Panc1 (cell line): ENCODE results near the gene LTBP3.

Experiments
- POLR2AphosphoS5 ChIP-seq: IDR thresholded peaks from 2 replicates; pipeline ENCODE4 v1.6.1; 2012; ENCODE audit warnings: mild to moderate bottlenecking, low read depth, low read length, moderate library complexity
- SIN3A ChIP-seq: IDR thresholded peaks from 2 replicates; pipeline ENCODE4 v1.6.1; 2012; ENCODE audit warnings: low read depth, mild to moderate bottlenecking, low read length, moderate library complexity, borderline replicate concordance; ENCODE audit not compliant: insufficient read depth
- TF ChIP-seq, protein P1 (sequence below): fragments of 450-650 bp; IDR thresholded peaks from 2 replicates; pipeline ENCODE4 v1.5.1; 2017; ENCODE audit warnings: mild to moderate bottlenecking
- TF ChIP-seq, protein P2 (sequence below), 2 experiments: IDR thresholded peaks; 2 replicates each; pipeline ENCODE4 v1.6.1; 2011 to 2012; ENCODE audit warnings: low read depth in 2 of 2, control low read depth in 1 of 2, low read length in 1 of 2, mild to moderate bottlenecking in 1 of 2, moderate library complexity in 1 of 2; ENCODE audit not compliant: insufficient read depth in 1 of 2

DNA sequence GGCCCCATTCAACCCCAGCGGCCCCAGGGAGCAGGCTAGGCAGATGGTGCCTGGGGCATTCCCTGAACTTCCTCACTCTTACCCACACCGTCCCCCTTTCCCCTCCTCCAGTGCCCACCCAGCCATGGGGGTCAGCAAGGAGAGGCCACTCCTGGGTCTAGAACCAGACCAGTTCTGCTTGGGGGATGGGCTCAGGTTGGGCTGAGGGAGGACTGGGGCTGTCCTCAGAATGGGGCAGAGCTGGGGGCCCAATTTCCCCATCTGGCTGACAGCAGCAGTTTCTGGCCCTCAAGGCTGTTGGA, 20.9 kb downstream of the LTBP3 start:
- TF ChIP-seq, protein P1, sequence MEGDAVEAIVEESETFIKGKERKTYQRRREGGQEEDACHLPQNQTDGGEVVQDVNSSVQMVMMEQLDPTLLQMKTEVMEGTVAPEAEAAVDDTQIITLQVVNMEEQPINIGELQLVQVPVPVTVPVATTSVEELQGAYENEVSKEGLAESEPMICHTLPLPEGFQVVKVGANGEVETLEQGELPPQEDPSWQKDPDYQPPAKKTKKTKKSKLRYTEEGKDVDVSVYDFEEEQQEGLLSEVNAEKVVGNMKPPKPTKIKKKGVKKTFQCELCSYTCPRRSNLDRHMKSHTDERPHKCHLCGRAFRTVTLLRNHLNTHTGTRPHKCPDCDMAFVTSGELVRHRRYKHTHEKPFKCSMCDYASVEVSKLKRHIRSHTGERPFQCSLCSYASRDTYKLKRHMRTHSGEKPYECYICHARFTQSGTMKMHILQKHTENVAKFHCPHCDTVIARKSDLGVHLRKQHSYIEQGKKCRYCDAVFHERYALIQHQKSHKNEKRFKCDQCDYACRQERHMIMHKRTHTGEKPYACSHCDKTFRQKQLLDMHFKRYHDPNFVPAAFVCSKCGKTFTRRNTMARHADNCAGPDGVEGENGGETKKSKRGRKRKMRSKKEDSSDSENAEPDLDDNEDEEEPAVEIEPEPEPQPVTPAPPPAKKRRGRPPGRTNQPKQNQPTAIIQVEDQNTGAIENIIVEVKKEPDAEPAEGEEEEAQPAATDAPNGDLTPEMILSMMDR = no peak
- no peak for TF ChIP-seq POLR2AphosphoS5
- TF ChIP-seq SIN3A = no peak
- TF ChIP-seq, protein P2, sequence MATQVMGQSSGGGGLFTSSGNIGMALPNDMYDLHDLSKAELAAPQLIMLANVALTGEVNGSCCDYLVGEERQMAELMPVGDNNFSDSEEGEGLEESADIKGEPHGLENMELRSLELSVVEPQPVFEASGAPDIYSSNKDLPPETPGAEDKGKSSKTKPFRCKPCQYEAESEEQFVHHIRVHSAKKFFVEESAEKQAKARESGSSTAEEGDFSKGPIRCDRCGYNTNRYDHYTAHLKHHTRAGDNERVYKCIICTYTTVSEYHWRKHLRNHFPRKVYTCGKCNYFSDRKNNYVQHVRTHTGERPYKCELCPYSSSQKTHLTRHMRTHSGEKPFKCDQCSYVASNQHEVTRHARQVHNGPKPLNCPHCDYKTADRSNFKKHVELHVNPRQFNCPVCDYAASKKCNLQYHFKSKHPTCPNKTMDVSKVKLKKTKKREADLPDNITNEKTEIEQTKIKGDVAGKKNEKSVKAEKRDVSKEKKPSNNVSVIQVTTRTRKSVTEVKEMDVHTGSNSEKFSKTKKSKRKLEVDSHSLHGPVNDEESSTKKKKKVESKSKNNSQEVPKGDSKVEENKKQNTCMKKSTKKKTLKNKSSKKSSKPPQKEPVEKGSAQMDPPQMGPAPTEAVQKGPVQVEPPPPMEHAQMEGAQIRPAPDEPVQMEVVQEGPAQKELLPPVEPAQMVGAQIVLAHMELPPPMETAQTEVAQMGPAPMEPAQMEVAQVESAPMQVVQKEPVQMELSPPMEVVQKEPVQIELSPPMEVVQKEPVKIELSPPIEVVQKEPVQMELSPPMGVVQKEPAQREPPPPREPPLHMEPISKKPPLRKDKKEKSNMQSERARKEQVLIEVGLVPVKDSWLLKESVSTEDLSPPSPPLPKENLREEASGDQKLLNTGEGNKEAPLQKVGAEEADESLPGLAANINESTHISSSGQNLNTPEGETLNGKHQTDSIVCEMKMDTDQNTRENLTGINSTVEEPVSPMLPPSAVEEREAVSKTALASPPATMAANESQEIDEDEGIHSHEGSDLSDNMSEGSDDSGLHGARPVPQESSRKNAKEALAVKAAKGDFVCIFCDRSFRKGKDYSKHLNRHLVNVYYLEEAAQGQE (IDR thresholded peaks at IDR 0.05; ENCODE audit: insufficient read depth in 1 of 2, low read depth in 2 of 2, low read length in 1 of 2) = no peak
